Measurements from ENCODE around the gene CFAP46. TPM values are rescaled to one million over a fixed set of nuclear protein-coding genes. Genes with fewer than 3 reads are reported as not detected.

The CFAP46 gene
- total and polyA plus RNA-seq, 12 donors, result 0.15 to 5.5 (median 1.1) TPM; not detected in 3

DNA sequence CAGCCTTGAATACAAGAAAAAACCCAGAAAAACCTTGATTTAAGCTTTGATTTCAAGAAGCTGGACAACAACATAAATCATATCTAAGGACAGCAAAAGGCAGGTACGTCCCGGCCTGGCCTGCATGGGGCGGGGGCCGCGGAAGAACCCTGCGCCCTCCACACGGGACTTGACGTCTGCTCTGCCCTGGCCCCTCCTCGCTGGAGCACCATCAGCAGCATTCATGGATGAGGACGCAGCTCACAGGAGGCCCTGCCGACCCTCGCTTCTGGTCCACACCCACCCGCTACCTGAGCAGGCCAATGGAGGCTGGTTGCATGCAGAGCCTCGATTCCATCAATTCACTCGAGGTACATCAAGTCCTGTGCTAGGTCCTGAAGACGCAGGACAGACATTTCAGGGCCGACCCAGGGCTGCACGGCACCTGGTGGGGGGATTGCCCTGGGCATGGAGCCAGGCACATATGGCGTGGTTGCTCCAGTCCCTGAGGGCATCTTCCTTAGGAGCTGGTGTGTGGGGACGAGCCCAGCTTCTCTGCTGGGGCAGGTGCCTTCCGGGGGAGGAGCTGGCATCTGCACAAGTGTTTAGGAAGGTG is 93.3 kb downstream of the CFAP46 start:
- no peaks in the 10 kb centered on the region for H3K4me1 ChIP-seq (replicated peaks in 1 of 2)
- WGBS, 4 donors, result 70 to 77% (median 75%) methylated on average over 16 to 21 of the region's 21 CpGs
- H3K27me3 ChIP-seq, result peaks cover 4% of the 10 kb centered on the region
- intact Hi-C loops (cut with DNase I), result no loop called here
- no peak overlapping the region for H3K4me3 ChIP-seq
- no peaks in the 10 kb centered on the region for H3K9me3 ChIP-seq (replicated peaks in 1 of 3)
- no peaks in the 10 kb centered on the region for H3K36me3 ChIP-seq (replicated peaks in 1 of 2)
- no peak overlapping the region for H3K27ac ChIP-seq
- DNase-seq, result peak in 3 of 7 donors; percentile 5 to 42 (median 6)
- TF ChIP-seq, protein P1, sequence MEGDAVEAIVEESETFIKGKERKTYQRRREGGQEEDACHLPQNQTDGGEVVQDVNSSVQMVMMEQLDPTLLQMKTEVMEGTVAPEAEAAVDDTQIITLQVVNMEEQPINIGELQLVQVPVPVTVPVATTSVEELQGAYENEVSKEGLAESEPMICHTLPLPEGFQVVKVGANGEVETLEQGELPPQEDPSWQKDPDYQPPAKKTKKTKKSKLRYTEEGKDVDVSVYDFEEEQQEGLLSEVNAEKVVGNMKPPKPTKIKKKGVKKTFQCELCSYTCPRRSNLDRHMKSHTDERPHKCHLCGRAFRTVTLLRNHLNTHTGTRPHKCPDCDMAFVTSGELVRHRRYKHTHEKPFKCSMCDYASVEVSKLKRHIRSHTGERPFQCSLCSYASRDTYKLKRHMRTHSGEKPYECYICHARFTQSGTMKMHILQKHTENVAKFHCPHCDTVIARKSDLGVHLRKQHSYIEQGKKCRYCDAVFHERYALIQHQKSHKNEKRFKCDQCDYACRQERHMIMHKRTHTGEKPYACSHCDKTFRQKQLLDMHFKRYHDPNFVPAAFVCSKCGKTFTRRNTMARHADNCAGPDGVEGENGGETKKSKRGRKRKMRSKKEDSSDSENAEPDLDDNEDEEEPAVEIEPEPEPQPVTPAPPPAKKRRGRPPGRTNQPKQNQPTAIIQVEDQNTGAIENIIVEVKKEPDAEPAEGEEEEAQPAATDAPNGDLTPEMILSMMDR (IDR thresholded peaks at IDR 0.05), result no peak
- no peak for TF ChIP-seq POLR2A (IDR thresholded peaks at IDR 0.05)

DNA sequence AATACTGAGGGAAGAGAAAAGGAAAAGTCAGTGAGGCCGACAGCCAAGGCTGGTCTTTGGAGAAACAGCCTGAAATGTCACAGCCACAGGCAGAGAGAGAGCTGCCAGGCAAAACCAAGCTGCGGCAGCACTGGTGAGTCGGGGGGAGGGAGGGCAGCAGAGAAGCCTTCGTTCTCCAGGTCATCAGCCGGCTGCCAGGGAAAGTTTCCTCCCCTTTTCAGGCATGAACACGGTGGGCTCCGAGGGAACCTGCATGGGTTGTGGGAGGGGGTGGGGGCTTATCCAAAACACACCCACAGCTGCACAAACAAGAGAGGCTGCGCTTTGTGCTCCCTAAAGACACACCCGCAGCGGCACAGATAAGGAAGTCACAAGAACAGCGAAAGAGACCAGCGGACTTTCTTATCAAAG is 94.1 kb downstream of the CFAP46 start:
- TF ChIP-seq, protein P1 (IDR thresholded peaks at IDR 0.05), result no peak
- no peak for TF ChIP-seq POLR2A (IDR thresholded peaks at IDR 0.05)
- no peaks in the 10 kb centered on the region for H3K36me3 ChIP-seq (replicated peaks in 1 of 2)
- no peaks in the 10 kb centered on the region for H3K4me1 ChIP-seq (replicated peaks in 1 of 2)
- intact Hi-C loops (cut with DNase I), result no loop called here
- 14 to 20% (median 17%) methylated on average over 10 to 12 of the region's 12 CpGs for WGBS, 4 donors
- H3K27me3 ChIP-seq, result peaks cover 4% of the 10 kb centered on the region
- H3K4me3 ChIP-seq, result no peak overlapping the region
- H3K27ac ChIP-seq, result no peak overlapping the region
- H3K9me3 ChIP-seq (replicated peaks in 1 of 3), result no peaks in the 10 kb centered on the region
- DNase-seq, result peak in 2 of 7 donors; percentile 4 to 36

DNA sequence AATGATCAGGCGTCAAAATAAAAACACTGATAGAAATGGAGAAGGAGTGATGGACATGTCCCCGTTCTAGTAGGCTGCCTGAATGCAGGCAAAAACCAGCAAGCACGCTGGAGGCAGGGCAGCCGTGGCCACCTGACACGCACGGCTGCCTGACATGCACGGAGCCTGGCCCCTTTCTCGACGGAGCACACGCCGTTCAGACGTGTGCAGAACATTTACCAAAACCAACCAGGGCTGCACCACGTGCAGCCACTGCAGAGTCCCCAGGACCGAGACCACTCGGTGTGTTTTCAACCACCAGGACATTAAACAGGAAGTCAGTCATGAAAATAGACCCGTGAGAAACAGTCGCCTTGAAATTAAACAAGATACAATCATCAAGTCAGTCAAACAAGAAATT is 94.5 kb downstream of the CFAP46 start:
- Histone ChIP-seq H3K36me3 (replicated peaks in 1 of 2) (no peaks in the 10 kb centered on the region), H3K4me3 (no peak overlapping the region), H3K27ac (no peak overlapping the region), H3K4me1 (replicated peaks in 1 of 2) (no peaks in the 10 kb centered on the region), H3K9me3 (replicated peaks in 1 of 3) (no peaks in the 10 kb centered on the region), H3K27me3 (peaks cover 4% of the 10 kb centered on the region)
- WGBS, 4 donors, result 40 to 52% (median 47%) methylated on average over 15 to 17 of the region's 17 CpGs
- TF ChIP-seq, protein P1 (IDR thresholded peaks at IDR 0.05), result no peak
- no peak for TF ChIP-seq POLR2A (IDR thresholded peaks at IDR 0.05)
- intact Hi-C loops (cut with DNase I), result no loop called here
- DNase-seq, result peak in 1 of 7 donors; percentile 4

DNA sequence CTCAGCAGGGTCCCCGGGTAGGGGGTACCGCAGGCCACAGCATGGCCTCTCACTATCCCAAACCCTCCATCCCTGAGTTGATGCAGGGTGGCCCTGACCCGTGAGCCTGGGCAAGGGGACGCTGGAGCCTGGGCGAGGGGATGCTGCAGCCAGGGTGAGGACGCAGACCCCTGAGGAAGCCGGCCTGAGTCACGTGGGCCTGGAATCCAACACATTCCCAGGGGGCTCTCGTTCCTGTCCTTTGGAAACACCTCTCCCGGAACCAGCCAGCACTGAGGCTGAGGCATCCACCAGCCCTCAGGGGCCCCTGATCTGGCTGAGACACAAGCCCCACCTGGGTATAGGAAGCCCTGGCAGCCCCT is 95.0 kb downstream of the CFAP46 start:
- intact Hi-C loops (cut with DNase I), result no loop called here
- Histone ChIP-seq H3K4me3 (no peak overlapping the region), H3K9me3 (replicated peaks in 1 of 3) (peaks cover 0 to 3% (median 0%) of the 10 kb centered on the region in 3 donors), H3K4me1 (replicated peaks in 1 of 2) (no peaks in the 10 kb centered on the region), H3K27ac (no peak overlapping the region), H3K27me3 (peaks cover 5% of the 10 kb centered on the region), H3K36me3 (replicated peaks in 1 of 2) (no peaks in the 10 kb centered on the region)
- peak in 1 of 7 donors; percentile 23 for DNase-seq
- TF ChIP-seq, protein P1 (IDR thresholded peaks at IDR 0.05), result no peak
- TF ChIP-seq POLR2A (IDR thresholded peaks at IDR 0.05), result no peak
- WGBS, 4 donors, result 66 to 80% (median 70%) methylated on average over 7 to 10 of the region's 10 CpGs

Measured in adrenal gland (tissue), 12 donors.